HCT116 (cell line): ENCODE results near the gene DERL3. TPM values are rescaled to one million over a fixed set of nuclear protein-coding genes. Genes with fewer than 3 reads are reported as not detected.

ENCODE experiments used
- total RNA-seq: library from RNA; stranded (reverse); gene quantifications from one replicate; pipeline ENCODE4 v1.2.1, GENCODE V29; 2021; ENCODE audit not compliant: unreplicated experiment

The DERL3 gene
- total RNA-seq, 1 experiment from 2014 or later, result not detected

Other genes starting within 250 kb of the DERL3 start
- gene DRICH1, start 206.7 kb downstream of the DERL3 start, total RNA-seq, result 0.44 TPM
- gene RGL4, start 148.0 kb downstream of the DERL3 start, total RNA-seq, result not detected
- gene ZNF70, start 87.9 kb downstream of the DERL3 start, total RNA-seq, result 3.2 TPM
- 2.4 TPM for gene VPREB3, start 84.6 kb downstream of the DERL3 start, total RNA-seq
- not detected for gene C22orf15, start 76.0 kb downstream of the DERL3 start, total RNA-seq
- 279 TPM for gene CHCHD10, start 71.0 kb downstream of the DERL3 start, total RNA-seq
- 7.4 TPM for gene MMP11, start 66.2 kb downstream of the DERL3 start, total RNA-seq
- 101 TPM for gene SMARCB1, start 52.0 kb downstream of the DERL3 start, total RNA-seq
- gene SLC2A11, start 18.9 kb upstream of the DERL3 start, total RNA-seq, result 17.2 TPM
- gene MIF, start 55.4 kb upstream of the DERL3 start, total RNA-seq, result 1,511 TPM
- gene GSTT2B, start 122.2 kb upstream of the DERL3 start, total RNA-seq, result 14.3 TPM
- gene DDTL, start 127.9 kb upstream of the DERL3 start, total RNA-seq, result 3.4 TPM
- 217 TPM for gene DDT, start 135.4 kb upstream of the DERL3 start, total RNA-seq
- gene GSTT2, start 141.1 kb upstream of the DERL3 start, total RNA-seq, result 5.1 TPM
- not detected for gene GSTT4, start 166.4 kb upstream of the DERL3 start, total RNA-seq
- gene CABIN1, start 172.3 kb upstream of the DERL3 start, total RNA-seq, result 63.2 TPM